GM18873 (cell line): ENCODE data around the gene GBP3.
A peak's percentile ranks its signal among the peaks of the same experiment; 100 is the strongest.
"Not testable (repeated sequence)": the region's sequence is repeated elsewhere in the genome, so short reads cannot be mapped to it uniquely, and the experiment has no call there.

Source experiments
- ATAC-seq: cut with Tn5 transposase; IDR thresholded peaks from one replicate; pipeline ENCODE4 v1.9.1; 2021; ENCODE audit warnings: mild to moderate bottlenecking, moderate library complexity, moderate number of reproducible peaks; ENCODE audit not compliant: unreplicated experiment, low FRiP score

Gene GBP3

GRCh38 chr1:89041119-89041641 lies 18.5 kb upstream of the GBP3 start:
- peak; percentile 96 for ATAC-seq

- ATAC-seq: no peak
Observed at GRCh38 chr1:89040315-89040626, 17.6 kb upstream of the GBP3 start.

DNA sequence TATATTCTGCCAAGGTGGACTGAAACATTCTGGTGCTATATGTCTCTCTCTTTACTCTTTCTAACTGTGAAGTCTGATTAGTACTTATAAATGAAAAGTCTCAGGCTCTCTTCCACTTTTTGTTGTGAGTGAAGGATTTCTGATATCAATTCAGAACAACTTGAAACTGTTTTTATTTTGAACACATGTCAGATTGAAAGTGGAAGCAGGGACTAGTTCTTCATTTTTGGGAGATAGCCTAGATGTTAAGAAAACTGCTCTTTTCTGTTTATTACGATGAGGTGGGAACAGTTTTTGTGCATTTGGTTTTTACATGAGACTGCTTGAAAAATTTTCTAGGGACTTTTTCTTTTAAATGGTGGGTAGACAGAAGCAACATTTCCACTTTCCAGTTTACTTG lies 14.5 kb upstream of the GBP3 start:
- no peak for ATAC-seq

GRCh38 chr1:89035080-89035479 lies 12.4 kb upstream of the GBP3 start:
- ATAC-seq: no peak

DNA sequence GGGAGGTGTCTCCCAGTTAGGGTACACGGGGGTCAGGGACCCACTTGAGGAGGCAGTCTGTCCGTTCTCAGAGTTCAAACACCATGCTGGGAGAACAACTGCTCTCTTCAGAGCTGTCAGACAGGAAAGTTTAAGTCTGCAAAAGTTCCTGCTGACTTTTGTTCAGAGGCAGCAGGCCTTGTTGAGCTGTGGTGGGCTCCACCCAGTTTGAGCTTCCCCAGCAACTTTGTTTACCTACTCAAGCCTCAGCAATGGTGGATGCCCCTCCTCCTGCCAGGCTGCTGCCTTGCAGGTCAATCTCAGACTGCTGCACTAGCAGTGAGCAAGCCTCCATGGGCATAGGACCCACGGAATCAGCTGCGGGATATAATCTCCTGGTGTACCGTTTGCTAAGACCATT lies 11.3 kb upstream of the GBP3 start:
- ATAC-seq: not testable (repeated sequence)

DNA sequence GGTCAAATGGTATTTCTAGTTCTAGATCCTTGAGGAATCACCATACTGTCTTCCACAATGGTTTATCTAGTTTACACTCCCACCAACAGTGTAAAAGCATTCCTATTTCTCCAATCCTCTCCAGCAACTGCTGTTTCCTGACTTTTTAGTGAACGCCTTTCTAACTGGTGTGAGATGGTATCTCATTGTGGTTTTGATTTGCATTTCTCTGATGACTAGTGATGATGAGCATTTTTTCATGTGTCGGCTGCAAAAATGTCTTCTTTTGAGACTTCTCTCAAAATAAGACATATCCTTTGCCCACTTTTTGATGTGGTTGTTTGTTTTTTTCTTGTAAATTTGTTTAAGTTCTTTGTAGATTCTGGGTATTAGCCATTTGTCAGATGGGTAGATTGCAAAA lies 6.4 kb upstream of the GBP3 start:
- not testable (repeated sequence) for ATAC-seq

- ATAC-seq: no peak
Observed at GRCh38 chr1:89025928-89026327, 3.3 kb upstream of the GBP3 start.

GRCh38 chr1:89023026-89023425 lies 360 bp upstream of the GBP3 start:
- no peak for ATAC-seq

DNA sequence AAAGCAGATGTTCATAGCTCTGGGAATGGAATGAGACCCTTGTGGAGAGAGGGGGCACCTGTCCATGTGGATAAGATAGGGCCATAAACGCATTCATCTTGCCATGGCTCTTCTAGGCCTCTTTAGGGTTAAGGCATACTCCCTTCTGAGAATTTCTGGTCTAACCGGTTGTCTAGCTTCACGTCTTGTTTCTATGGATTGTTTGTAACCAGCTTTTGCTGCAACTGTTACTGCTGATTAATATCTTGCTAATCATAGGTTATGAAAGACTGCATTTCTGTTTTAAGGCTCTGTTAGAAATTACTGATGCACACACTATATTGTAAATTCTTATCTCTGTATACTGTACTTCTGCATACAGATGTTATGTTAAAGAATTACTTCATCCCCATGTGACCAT lies 4.3 kb downstream of the GBP3 start:
- not testable (repeated sequence) for ATAC-seq

GRCh38 chr1:89008511-89008910 lies 14.2 kb downstream of the GBP3 start:
- no peak for ATAC-seq

- no peak for ATAC-seq
Observed at GRCh38 chr1:89005286-89006151, 17.1 kb downstream of the GBP3 start.

- ATAC-seq: not testable (repeated sequence)
Observed at GRCh38 chr1:89002176-89002575, 20.5 kb downstream of the GBP3 start.

DNA sequence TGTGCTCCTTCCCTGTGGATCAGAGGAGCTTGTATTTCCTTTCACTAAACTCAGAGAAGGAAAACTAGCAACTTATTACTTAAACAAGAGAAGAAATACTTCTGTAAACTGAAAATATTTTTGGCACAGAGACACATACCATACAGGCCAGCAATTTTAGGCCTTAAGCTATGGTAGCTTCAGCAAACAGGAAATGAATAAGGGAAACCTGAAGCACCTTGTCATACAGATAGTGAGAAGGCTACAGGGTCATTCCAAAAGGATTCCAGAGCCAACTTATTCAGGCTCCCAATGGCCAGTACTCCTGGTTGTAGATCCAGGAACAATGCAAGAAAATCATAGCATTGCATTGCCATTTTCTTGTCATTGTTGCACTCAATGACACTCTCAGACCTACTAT lies 21.2 kb downstream of the GBP3 start:
- no peak for ATAC-seq

DNA sequence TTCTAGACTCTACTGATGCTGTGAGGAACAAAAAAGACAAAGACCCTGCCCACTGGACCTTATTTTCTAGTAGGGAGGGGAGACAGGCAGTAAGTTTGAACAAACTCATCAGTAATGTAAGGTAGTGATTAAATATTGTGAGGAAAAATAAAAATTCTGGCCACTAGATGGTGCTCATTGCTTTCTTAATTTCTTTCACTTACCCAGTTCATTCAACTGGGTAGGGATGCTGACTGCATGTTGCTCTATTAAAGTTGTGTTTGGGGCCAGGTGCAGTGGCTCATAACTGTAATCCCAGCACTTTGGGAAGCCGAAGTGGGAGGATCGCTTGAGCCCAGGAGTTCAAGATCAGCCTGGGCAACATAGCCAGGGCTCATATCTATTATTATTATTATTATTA lies 23.9 kb downstream of the GBP3 start:
- peak; percentile 80 for ATAC-seq

DNA sequence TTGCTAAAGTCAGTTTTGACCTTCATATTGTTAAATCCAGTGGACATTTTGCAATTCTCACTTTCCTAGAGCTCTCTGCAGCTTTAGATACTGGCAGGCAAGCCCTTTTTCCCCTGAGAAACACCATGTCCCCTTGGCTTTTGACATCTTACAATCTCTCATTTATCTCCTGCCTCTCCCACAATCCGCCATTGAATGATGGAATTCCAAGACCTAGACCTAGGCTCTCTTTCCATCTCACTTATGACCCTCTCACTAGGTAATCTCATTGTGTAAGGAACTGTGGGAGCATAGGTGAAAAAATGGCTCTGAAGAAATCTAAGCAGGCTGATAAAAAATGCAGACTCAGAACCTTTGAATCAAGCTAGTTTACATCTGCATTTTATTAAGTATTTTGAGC lies 32.2 kb downstream of the GBP3 start:
- ATAC-seq: no peak

DNA sequence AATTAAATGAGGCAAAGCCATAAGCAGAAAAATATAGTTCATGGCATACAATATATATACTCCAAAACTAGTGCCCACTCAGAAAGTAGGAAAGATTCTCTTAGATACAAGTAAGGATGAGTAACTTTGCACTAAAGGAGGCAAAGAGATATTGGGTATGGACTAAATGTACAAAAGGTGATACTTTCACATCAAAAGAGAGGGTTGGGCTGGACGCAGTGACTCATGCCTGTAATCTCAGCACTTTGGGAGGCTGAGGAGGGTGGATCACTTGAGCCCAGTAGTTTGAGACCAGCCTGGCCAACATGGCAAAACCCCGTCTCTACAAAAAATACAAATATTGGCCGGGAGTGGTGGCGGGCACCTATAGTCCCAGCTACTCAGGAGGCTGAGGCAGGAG lies 37.0 kb downstream of the GBP3 start:
- ATAC-seq: no peak

DNA sequence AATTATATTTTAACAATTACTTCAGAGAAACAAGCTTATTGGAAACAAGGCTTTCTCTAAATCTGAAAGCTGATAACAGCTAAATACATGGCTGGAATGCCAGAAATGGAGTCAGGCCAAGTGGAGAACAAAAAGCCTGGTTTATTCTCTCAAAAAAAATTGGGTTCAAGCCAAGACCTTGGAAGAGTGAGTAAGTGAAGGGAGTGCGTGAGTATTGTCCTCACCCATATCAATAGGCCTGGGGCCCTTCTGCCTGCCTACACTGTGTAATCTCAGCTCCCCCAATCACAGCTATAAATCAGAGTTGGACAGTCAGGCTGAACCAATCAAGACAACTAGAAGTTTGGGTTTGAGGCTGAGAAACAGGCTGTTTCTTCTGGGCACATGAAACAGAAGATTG lies 37.6 kb downstream of the GBP3 start:
- ATAC-seq: no peak

DNA sequence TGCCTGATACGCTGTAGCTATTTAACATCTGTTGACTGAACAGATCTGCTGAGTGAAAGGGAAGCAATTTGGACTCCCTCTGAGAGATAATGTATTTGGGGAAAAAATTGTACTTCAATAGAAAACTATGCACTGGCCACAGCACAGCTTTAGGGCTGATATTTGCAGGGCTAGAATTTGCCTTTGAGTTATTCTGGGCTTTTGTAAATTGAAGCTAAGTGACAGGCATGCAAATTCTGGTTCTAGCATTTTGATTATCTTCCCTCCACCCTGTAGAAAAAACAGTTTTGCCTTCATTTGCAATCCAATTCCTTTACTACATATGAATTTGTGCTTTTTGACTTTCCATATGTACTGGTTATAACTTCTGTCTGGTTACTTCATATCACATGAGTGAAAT lies 38.1 kb downstream of the GBP3 start:
- ATAC-seq: no peak

GRCh38 chr1:88983791-88984559 lies 38.7 kb downstream of the GBP3 start:
- ATAC-seq: no peak

DNA sequence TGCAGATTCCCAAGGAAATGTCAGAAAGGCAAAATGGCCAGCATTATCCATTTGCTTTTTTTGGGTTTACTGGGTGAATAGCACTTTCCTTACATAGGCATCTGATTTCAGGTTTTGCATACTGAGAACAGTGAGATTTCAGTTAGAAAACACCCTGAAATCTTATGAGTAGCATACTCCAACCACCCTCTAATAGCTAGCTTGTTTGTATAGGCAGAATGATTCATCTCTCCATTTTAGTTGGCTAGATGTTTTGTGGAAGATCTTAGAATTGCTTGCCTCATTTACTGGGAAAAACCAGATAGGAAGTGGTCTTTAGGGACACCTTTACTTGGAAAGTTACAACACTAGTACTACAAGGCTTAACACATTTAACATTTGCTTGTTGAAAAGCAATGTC lies 40.6 kb downstream of the GBP3 start:
- ATAC-seq: no peak

GRCh38 chr1:88981506-88981905 lies 41.2 kb downstream of the GBP3 start:
- ATAC-seq: not testable (repeated sequence)

- ATAC-seq: no peak
Observed at GRCh38 chr1:88980870-88981269, 41.8 kb downstream of the GBP3 start.
